Uterus (tissue), 2 donors: Measurements from ENCODE around the gene SMIM1.

ENCODE experiments used
- POLR2A ChIP-seq, 2 donors: fragments of 450-650 bp; IDR thresholded peaks; one replicate each; pipeline ENCODE4 v1.6.1; 2016; ENCODE audit warnings: antibody characterized with exemption in 2 of 2, mild to moderate bottlenecking in 1 of 2, moderate library complexity in 1 of 2
- TF ChIP-seq, protein P1 (sequence below), 4 experiments: fragments of 200-600 bp in 2 of 4; fragments of 450-650 bp in 2 of 4; sonication (generic) in 2 of 4; IDR thresholded peaks; one replicate each; pipeline ENCODE4 v1.5.1; 2016 to 2019; ENCODE audit warnings: antibody characterized with exemption in 4 of 4, mild to moderate bottlenecking in 2 of 4, moderate library complexity in 1 of 4

DNA sequence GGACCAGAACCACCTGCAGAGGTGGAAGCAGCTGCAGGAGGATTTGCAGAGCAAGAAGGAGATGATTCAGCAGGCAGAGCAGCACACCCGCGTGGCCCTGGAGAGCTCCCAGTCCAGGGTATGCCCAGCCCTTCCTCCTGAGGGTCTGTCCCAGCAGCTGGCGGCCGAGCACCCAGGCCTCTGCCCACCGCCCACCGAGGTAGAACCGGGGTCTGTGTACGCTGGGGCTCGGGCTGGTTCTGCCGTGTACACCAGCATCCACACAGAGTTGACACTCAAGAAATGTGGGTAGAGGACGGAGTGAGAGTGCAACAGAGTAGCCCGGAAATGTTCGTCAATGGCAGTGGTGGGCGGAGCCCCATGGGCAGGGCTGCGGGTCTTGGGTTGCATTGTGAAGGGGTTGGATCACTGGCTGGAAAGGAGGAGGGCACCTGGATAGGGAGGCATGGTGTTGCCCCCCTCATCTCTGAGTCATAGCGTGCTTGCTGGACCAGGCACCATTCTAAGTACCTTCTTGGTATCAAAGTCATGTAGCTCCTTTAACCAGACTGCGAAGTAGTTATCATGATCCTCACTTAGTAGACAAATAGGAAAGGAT is 5.1 kb upstream of the SMIM1 start:
- TF ChIP-seq, protein P1, sequence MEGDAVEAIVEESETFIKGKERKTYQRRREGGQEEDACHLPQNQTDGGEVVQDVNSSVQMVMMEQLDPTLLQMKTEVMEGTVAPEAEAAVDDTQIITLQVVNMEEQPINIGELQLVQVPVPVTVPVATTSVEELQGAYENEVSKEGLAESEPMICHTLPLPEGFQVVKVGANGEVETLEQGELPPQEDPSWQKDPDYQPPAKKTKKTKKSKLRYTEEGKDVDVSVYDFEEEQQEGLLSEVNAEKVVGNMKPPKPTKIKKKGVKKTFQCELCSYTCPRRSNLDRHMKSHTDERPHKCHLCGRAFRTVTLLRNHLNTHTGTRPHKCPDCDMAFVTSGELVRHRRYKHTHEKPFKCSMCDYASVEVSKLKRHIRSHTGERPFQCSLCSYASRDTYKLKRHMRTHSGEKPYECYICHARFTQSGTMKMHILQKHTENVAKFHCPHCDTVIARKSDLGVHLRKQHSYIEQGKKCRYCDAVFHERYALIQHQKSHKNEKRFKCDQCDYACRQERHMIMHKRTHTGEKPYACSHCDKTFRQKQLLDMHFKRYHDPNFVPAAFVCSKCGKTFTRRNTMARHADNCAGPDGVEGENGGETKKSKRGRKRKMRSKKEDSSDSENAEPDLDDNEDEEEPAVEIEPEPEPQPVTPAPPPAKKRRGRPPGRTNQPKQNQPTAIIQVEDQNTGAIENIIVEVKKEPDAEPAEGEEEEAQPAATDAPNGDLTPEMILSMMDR (IDR thresholded peaks at IDR 0.05) = no peak
- TF ChIP-seq POLR2A (IDR thresholded peaks at IDR 0.05) = no peak
